Memory B cell (primary cell): ENCODE results near the gene KRT35.
A peak's percentile ranks its signal among the peaks of the same experiment; 100 is the strongest.

Experiments used
- ATAC-seq: fragments of 150-1000 bp; cut with Tn5 transposase; 2 replicates; pipeline ENCODE4 v1.10.0; 2021; ENCODE audit warnings: low read depth, mild to moderate bottlenecking, moderate library complexity
- DNase-seq, 2 donors: peaks; one replicate each; pipeline ENCODE4 v3.0.0; 2022; ENCODE audit warnings: low spot score in 2 of 2
- H3K27ac Mint-ChIP-seq: one replicate; pipeline ENCODE4 v1.8.0; 2022; ENCODE audit warnings: mild to moderate bottlenecking, moderate library complexity, mixed read lengths
- H3K27me3 Mint-ChIP-seq: one replicate; pipeline ENCODE4 v1.8.0; 2022; ENCODE audit warnings: mixed read lengths
- H3K36me3 Mint-ChIP-seq: one replicate; pipeline ENCODE4 v1.8.0; 2022; ENCODE audit warnings: mild to moderate bottlenecking, mixed read lengths
- H3K4me1 Mint-ChIP-seq: one replicate; pipeline ENCODE4 v1.8.0; 2022; ENCODE audit warnings: mixed read lengths
- H3K4me3 Mint-ChIP-seq: one replicate; pipeline ENCODE4 v1.8.0; 2022; ENCODE audit warnings: mild to moderate bottlenecking, moderate library complexity, mixed read lengths
- H3K9me3 Mint-ChIP-seq: one replicate; pipeline ENCODE4 v1.8.0; 2022; ENCODE audit warnings: mixed read lengths

Gene KRT35

DNA sequence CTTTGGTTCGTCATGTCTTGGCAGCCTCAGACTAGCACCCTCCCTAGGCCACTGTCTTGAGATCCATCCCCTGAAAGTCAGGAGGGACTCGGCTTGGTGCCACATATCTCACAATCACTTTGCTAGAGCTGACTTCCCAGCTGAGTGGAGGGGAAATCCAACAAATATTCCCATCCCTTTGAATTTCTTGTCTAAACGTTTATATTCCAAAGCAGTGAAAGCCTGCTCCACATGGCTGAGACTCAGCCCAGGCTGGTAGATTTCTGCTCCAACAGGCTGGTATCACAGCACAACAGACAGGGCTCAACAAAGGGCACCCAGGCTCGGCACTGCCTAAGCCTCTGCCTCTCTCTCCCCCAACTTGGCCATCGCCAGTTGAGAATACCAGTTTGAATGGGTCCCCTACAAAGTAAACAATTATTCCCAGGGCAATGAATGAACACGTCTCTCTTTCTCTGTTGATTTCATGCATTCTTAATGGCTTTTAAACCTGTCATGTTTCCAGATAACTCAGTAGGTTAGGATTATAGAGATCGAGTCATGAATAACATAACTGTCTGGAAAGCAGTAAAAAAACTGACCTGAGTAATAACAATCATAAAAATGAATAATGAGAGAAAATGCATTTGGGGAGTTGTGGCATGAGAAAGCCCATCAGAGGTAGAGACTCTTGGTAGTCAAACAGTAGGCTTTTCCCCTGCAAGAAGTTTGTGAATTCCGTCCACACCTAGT is 23.5 kb upstream of the KRT35 start:
- DNase-seq: no peak
- peaks cover 11% of the 10 kb centered on the region for H3K27me3 Mint-ChIP-seq
- peaks cover 11% of the 10 kb centered on the region for H3K4me1 Mint-ChIP-seq

DNA sequence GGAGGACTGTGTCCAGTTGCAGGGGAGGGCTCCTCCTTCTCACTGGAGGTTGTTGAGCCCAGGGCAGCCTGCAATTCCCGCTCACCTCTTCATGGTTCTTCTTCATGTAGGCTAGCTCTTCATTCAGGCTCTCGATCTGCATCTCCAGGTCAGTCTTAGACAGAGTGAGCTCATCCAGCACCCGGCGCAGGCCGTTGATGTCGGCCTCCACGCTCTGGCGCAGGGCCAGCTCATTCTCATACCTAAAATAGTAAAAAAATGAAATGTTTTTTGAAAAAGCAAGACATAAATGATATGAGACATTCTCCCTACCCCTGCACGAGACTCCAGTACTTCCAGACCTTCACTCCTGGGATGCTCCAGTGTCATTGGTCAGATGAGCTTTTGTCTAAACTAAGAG is 22.3 kb upstream of the KRT35 start:
- Mint-ChIP-seq H3K4me3 (no peak overlapping the region), H3K27ac (no peak overlapping the region), H3K27me3 (peaks cover 15% of the 10 kb centered on the region), H3K36me3 (no peaks in the 10 kb centered on the region), H3K4me1 (peaks cover 15% of the 10 kb centered on the region), H3K9me3 (no peaks in the 10 kb centered on the region)
- DNase-seq (no peak), ATAC-seq (no peak)

More for the DNA sequence above, 23.5 kb upstream of the KRT35 start:
- ATAC-seq: no peak
- Mint-ChIP-seq H3K4me3 (no peak overlapping the region), H3K36me3 (no peaks in the 10 kb centered on the region), H3K27ac (no peak overlapping the region), H3K9me3 (no peaks in the 10 kb centered on the region)

DNA sequence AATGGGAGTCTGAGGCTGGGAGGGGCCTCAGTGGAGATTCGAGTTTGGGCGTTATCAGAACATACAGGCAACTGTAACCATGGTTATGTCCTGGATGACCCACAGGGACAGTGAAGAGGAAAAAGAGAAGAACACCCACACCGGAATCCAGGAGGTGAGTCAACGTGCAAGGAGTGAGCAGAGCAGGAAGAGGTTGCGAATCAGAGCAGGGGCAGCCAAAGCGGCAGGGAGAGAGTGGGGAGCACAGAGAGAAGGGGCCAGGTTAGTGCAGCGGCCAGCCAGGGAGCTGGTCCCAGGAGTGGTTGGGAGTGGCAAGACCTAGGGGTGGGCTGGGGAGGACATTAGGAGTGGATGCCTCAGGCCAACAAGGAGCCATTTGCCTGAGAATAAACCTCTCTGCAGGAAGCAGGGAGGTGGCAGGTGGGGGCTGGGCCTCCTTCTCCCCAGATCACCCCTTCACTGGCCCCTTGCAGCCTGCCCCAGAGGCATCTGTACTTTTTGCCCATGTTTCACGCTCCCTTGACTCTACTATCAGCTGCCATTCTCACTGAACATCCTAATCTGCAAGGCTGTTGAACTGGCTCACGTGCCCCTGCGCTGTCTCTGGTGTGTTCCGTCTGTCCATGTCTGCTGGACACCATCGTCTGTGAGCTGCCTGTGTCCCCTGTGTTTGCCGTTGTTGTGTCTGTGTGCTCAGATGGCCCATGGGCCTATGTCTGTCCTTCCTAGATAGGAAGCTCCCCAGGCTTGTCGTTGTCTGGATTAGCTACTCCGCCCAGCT is 19.4 kb upstream of the KRT35 start:
- peaks cover 15% of the 10 kb centered on the region for H3K4me1 Mint-ChIP-seq
- ATAC-seq (no peak), DNase-seq (no peak)
- H3K9me3 Mint-ChIP-seq: no peaks in the 10 kb centered on the region
- H3K27me3 Mint-ChIP-seq: peaks cover 15% of the 10 kb centered on the region
- H3K36me3 Mint-ChIP-seq: no peaks in the 10 kb centered on the region
- no peak overlapping the region for H3K4me3 Mint-ChIP-seq
- no peak overlapping the region for H3K27ac Mint-ChIP-seq

- H3K36me3 Mint-ChIP-seq: no peaks in the 10 kb centered on the region
- DNase-seq (no peak), ATAC-seq (no peak)
- H3K4me1 Mint-ChIP-seq: peaks cover 15% of the 10 kb centered on the region
- H3K4me3 Mint-ChIP-seq: no peak overlapping the region
- H3K9me3 Mint-ChIP-seq: no peaks in the 10 kb centered on the region
- H3K27me3 Mint-ChIP-seq: peaks cover 15% of the 10 kb centered on the region
- no peak overlapping the region for H3K27ac Mint-ChIP-seq
Observed at GRCh38 chr17:41499714-41500113, 18.8 kb upstream of the KRT35 start.

DNA sequence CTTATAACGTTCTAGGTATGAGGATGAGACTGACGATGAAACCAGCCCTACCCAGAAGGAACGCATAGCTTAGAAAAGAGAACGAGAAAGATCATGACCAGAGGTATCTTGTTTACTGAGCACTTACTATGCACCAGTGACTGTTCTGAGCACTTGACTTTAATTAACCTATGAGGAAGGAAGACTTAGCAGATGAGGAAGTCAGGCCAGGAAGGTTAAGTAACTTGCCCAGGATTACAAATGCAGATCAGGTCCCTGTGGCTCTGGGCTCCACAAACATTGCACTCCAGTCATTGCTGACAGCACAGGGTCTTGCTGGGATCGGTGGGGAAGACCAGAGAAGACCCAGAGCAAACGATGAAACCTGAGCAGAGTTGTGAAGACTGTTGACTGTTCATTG is 17.3 kb upstream of the KRT35 start:
- H3K4me3 Mint-ChIP-seq: no peak overlapping the region
- H3K27me3 Mint-ChIP-seq: peaks cover 15% of the 10 kb centered on the region
- H3K9me3 Mint-ChIP-seq: no peaks in the 10 kb centered on the region
- DNase-seq: no peak
- ATAC-seq: no peak
- H3K36me3 Mint-ChIP-seq: no peaks in the 10 kb centered on the region
- H3K27ac Mint-ChIP-seq: no peak overlapping the region
- peaks cover 15% of the 10 kb centered on the region for H3K4me1 Mint-ChIP-seq

- DNase-seq (no peak), ATAC-seq (peak; percentile 70)
- H3K36me3 Mint-ChIP-seq: no peaks in the 10 kb centered on the region
- peaks cover 14% of the 10 kb centered on the region for H3K27me3 Mint-ChIP-seq
- no peak overlapping the region for H3K27ac Mint-ChIP-seq
- peaks cover 15% of the 10 kb centered on the region for H3K4me1 Mint-ChIP-seq
- no peaks in the 10 kb centered on the region for H3K9me3 Mint-ChIP-seq
- no peak overlapping the region for H3K4me3 Mint-ChIP-seq
Observed at GRCh38 chr17:41496803-41497484, 16.0 kb upstream of the KRT35 start.

GRCh38 chr17:41494524-41494923 is 13.6 kb upstream of the KRT35 start:
- H3K4me3 Mint-ChIP-seq: no peak overlapping the region
- H3K27ac Mint-ChIP-seq: no peak overlapping the region
- ATAC-seq: no peak
- peaks cover 17% of the 10 kb centered on the region for H3K4me1 Mint-ChIP-seq
- no peak for DNase-seq
- H3K36me3 Mint-ChIP-seq: no peaks in the 10 kb centered on the region
- H3K27me3 Mint-ChIP-seq: peaks cover 6% of the 10 kb centered on the region
- no peaks in the 10 kb centered on the region for H3K9me3 Mint-ChIP-seq

DNA sequence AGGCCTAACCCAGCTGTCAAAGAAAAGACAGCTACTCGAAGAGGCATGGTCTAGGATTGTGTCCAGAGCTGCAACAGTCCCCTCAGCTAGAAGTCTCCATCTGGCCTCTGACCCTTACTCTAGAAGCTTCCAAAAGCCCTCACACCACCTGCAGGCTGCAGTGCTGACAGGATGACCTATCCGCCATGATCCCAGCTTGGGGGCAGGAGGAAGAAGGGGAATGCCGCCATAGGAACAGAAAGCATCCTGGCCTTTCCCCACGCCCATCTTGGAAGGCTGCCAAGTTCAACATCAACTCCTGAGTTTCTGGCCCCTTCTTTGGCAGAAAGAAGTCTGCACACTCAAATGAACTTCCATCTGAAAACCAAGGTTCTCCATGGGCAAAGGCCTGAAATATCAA is 11.8 kb upstream of the KRT35 start:
- DNase-seq: no peak
- no peaks in the 10 kb centered on the region for H3K36me3 Mint-ChIP-seq
- ATAC-seq: no peak
- H3K4me3 Mint-ChIP-seq: no peak overlapping the region
- H3K27ac Mint-ChIP-seq: no peak overlapping the region
- no peaks in the 10 kb centered on the region for H3K9me3 Mint-ChIP-seq
- H3K27me3 Mint-ChIP-seq: peaks cover 2% of the 10 kb centered on the region
- H3K4me1 Mint-ChIP-seq: peaks cover 10% of the 10 kb centered on the region

DNA sequence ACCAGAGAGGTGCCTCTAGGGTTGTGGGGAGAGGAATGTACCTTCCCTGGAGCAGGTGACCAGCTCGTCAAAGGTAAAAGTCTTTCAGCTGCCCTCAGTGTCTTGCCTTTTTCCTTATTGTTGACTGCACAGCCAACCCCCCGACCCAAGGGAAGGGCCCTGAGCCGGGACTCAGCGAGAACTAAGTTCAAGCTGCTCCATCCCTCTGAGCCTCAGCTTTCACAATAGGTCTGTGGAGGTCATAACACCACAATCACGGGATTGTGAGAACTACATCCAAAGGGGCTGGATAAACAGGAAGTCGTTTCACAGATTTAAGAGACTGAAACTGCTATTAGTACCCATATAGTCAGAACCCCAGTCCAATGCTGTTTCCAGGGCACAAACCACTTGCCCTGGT is 11.4 kb upstream of the KRT35 start:
- H3K36me3 Mint-ChIP-seq: no peaks in the 10 kb centered on the region
- no peak for DNase-seq
- peaks cover 4% of the 10 kb centered on the region for H3K27me3 Mint-ChIP-seq
- ATAC-seq: no peak
- H3K9me3 Mint-ChIP-seq: no peaks in the 10 kb centered on the region
- no peak overlapping the region for H3K4me3 Mint-ChIP-seq
- H3K4me1 Mint-ChIP-seq: peaks cover 10% of the 10 kb centered on the region
- H3K27ac Mint-ChIP-seq: no peak overlapping the region

GRCh38 chr17:41491476-41491875 is 10.5 kb upstream of the KRT35 start:
- no peak for ATAC-seq

DNA sequence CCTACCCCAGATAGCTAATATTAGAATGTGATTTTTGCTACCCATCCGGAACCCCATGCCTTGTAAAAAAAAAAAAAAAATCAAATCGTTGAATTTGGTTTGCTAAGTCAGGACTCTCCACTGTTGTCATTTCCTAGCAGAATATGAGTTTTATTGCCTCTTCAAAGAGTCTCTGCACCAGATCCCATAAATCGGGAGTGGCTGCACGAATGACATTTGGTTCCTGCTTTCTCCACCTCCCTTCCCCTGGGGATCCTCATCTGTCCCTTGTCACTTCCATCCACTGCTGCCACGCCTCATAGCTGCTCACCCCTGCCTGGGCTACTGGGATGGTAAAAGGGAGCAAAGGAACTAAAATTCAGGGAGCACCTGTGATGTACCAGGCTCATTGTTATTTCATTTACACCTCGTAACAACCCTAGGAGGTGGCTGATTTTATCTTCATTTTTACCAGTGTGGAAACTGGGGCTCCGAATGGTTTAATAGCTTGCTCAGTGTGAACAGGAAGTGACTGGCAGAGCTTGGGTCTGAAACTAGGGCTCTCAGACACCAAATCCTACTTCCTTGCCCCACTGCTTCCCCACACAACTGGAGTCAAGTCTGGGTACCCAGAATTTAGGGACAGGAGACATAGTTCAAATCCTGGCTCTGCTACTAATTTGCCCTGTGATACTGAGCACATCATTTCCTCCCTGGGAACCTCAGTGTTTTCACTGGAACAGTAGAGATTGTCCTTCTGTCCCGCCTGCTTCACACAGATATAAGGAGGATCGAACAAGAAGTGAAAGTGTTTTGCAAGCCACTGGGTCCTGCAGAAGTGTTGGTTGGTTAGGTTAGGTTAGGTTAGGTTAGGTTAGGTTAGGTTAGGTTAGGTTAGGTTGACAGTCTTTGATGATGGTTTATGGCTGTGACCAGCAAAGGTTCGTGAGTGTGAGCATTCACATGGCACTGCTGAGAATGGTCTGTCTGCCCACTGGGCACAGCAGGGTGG is 9.3 kb upstream of the KRT35 start:
- Mint-ChIP-seq H3K4me1 (peaks cover 7% of the 10 kb centered on the region), H3K36me3 (no peaks in the 10 kb centered on the region), H3K27me3 (peaks cover 8% of the 10 kb centered on the region), H3K27ac (no peak overlapping the region), H3K4me3 (no peak overlapping the region), H3K9me3 (no peaks in the 10 kb centered on the region)
- ATAC-seq (peak; percentile 19), DNase-seq (no peak)

More at GRCh38 chr17:41491476-41491875, 10.5 kb upstream of the KRT35 start:
- Mint-ChIP-seq H3K27ac (no peak overlapping the region), H3K4me1 (peaks cover 7% of the 10 kb centered on the region), H3K36me3 (no peaks in the 10 kb centered on the region), H3K27me3 (peaks cover 5% of the 10 kb centered on the region), H3K9me3 (no peaks in the 10 kb centered on the region), H3K4me3 (no peak overlapping the region)
- DNase-seq: no peak

DNA sequence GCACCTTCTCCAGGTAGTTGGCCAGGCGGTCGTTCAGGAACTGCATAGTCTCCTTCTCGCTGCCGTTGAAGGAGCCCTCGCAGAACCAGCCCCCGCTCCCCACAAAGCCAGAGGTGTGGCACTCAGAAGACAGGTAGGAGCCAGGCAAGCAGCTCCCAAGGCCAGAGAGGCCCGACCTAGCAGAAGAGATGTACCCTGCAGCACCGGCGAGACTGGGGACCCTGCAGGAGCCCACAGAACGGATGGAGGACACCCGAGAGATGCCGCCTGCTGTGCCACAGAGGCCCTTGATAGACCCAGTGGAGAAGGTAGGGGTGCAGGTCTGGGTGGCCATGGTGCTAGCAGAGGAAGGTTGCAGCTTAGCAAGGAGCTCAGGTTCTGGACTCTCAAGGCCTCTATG is 8.6 kb upstream of the KRT35 start, which contains the start of gene KRT36:
KRT36 (minus strand) TSS at position 380 of the 400 bp plus-strand sequence; CDS start at position 334, 46 bp downstream.
- Mint-ChIP-seq H3K4me3 (no peak within 1 kb of the TSS), H3K36me3 (no peaks in the 10 kb centered on the region), H3K27me3 (peaks cover 10% of the 10 kb centered on the region), H3K4me1 (peaks cover 7% of the 10 kb centered on the region), H3K27ac (no peak within 1 kb of the TSS), H3K9me3 (no peaks in the 10 kb centered on the region)
- no peak for DNase-seq
- no peak for ATAC-seq

DNA sequence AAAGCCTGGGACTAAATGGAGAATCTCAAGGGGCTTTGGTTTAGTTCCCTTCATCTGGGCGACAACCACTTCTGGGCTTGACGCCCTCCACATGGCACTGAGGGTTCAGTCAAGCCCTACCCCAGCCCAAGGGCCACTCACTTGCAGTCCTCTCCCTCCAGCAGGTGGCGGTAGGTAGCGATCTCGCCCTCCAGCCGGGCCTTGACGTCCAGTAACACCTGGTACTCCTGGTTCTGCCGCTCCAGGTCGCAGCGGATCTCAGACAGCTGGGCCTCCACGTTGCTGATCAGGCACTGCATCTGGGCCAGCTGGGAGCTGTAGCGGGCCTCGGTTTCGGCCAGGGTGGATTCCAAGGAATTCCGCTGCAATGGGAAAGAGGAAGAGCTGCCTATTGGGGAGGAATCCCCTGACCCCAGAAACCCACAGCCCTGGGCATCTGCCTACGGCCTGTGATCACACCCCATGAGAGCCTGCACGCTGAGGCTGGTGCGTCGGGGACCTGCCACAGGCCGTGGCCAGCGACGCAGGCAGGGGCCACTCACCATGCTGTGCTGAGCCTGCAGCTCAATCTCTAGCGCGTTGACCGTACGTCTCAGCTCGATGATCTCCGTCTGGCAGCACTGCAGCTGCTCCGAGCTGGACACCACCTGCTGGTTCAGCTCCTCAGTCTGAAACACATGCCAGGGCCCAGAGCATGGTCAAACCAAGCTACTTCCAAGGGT is 6.0 kb upstream of the KRT35 start:
- peak in 1 of 2 donors; percentile 15 for DNase-seq
- Mint-ChIP-seq H3K9me3 (no peaks in the 10 kb centered on the region), H3K4me3 (no peak overlapping the region), H3K4me1 (peaks cover 7% of the 10 kb centered on the region), H3K27ac (no peak overlapping the region), H3K27me3 (peaks cover 10% of the 10 kb centered on the region), H3K36me3 (no peaks in the 10 kb centered on the region)
- ATAC-seq: no peak
